GM19397 (cell line): ENCODE measurements around the gene SAP130.
A peak's percentile ranks its signal among the peaks of the same experiment; 100 is the strongest.

Experiments used
- ATAC-seq: cut with Tn5 transposase; IDR thresholded peaks from one replicate; pipeline ENCODE4 v1.9.1; 2021; ENCODE audit warnings: mild to moderate bottlenecking, moderate library complexity; ENCODE audit not compliant: unreplicated experiment

Gene SAP130

GRCh38 chr2:128027801-128028667, at the start of gene SAP130:
Gene SAP130, minus strand, starts transcription at chr2:128028059. Its CDS starts 1,767 bp downstream, at chr2:128026292.
- ATAC-seq = peak; percentile 80

- no peak for ATAC-seq
Observed at GRCh38 chr2:128076461-128077106, 48.7 kb upstream of the SAP130 start.

DNA sequence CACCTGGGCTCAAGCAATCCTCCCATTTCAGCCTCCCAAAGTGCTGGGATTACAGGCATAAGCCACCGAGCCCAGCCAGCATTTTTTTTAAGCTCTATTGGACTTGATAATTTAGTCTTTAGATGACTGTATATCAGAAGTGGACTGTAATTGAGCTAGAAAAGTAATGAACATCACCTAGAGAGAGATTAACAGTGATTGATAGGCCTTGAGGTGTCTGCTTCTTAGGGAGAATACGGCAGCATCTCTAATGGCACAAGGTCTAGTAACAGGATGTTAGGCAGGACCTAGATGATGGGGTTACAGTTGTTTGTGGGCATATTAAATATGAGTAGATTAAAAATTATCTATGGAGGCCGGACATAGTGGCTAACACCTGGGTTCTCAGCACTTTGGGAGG, 45.4 kb upstream of the SAP130 start:
- no peak for ATAC-seq

- ATAC-seq = no peak
Observed at GRCh38 chr2:128069769-128070168, 41.9 kb upstream of the SAP130 start.

DNA sequence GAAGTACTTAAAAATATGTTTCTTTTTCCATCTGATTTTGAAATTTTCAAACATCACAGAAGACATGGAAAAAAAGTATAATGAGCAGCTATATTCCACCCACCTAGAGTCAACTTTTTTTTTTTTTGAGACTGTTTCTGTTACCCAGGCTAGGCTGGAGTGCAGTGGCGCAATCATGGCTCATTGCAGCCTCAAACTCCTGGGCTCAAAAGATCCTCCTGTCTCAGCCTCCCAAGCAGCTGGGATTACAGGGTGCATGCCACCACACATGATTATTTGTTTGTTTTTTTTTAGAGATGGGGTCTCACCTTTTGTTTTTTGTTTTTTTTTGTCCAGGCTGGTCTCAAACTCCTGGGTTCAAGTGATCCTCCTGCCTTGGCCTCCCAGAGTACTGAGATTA, 36.5 kb upstream of the SAP130 start:
- ATAC-seq = no peak

GRCh38 chr2:128062571-128062970, 34.7 kb upstream of the SAP130 start:
- ATAC-seq = no peak

- ATAC-seq = no peak
Observed at GRCh38 chr2:128058114-128058513, 30.3 kb upstream of the SAP130 start.

GRCh38 chr2:128057334-128057733, 29.5 kb upstream of the SAP130 start:
- ATAC-seq = no peak

DNA sequence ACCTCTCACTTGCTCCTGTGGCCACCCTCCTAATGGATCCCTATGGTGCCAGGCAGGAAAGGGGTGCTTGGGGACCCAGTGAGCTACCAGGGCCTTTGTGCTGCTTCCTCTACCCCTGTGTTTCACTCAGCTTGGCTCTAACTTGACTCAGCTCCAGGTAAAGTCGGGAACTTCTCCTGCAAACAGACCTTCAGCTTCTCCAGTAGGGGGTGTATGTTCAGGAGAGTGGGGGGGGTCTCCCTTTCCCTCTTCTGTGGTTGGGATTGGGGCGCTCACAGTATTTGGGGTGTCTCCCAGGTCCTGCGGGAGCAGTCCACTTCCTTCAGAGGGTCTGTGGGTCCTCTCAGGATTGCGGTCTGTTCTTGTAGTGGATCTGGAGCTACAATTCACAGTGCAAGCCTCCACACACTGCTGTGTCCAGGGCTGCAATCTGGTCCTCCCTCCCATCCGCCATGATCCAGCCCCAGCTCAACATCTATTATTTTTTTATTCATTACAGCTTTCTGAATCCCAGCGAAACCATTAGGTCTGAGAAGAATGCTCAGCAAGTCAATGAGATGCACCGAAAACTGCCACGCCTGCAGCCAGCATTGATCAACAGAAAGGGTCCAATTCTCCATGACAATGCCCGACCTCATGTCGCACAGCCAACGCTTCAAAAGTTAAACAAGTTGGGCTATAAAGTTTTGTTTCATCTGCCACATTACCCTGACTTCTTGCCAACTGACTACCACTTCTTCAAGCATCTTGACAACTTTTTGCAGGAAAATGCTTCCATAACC, 26.4 kb upstream of the SAP130 start:
- ATAC-seq = no peak

DNA sequence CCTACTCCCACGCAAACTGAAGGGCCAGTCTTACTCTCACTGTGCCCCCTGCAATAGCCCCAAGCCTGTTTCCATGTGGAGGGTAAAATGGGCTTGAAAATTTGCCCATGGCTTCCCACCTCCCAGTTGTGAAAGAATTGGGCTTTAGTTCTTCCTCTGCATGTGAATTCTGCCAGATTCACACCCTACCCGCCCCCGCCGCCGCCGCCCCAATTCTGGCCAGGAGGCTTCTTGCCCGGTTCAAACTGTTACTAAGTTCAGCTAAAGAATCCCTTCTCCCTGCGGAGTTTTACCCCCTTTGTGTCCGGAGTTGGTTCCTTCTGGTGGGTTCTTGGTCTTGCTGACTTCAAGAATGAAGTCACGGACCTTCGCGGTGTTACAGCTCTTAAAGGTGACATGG, 25.5 kb upstream of the SAP130 start:
- ATAC-seq = no peak

DNA sequence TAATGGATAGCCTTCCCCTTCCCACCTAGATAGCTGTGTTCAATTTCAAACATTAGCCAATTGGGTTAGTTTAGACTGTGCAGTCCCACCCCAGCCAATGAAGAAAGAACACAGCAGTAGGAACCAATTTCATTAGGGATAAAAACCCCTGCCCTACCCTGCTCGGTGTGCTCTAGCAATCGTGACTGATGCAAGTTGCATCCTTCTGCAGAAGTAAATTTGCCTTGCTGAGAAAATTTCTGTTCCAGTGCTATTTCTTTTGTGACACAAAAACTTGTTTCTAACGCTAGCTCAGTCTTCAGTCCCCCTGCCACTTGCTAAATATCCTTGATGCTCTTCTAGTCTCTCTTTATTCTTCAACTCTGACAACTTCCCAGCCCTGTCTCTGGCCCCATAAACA, 15.2 kb upstream of the SAP130 start:
- ATAC-seq = no peak

DNA sequence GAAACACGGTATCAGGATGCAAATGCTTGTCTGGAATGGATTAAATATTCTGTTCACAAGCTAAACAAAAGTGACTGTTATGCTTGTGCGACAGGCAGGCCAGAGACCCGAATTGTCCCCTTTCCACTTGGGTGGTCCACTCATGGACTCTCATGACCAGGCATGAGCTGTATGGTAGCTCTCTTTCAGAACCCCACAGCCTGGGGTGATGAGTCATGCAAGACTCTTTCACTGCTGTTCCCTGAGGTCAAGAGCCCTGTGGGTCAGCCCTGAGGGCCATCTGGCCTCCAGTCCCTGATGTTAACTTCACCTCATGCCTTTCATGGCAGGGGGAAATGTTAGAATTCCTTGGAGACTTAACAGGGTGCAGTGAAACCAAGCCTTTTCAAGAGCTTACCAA, 13.7 kb upstream of the SAP130 start:
- no peak for ATAC-seq

DNA sequence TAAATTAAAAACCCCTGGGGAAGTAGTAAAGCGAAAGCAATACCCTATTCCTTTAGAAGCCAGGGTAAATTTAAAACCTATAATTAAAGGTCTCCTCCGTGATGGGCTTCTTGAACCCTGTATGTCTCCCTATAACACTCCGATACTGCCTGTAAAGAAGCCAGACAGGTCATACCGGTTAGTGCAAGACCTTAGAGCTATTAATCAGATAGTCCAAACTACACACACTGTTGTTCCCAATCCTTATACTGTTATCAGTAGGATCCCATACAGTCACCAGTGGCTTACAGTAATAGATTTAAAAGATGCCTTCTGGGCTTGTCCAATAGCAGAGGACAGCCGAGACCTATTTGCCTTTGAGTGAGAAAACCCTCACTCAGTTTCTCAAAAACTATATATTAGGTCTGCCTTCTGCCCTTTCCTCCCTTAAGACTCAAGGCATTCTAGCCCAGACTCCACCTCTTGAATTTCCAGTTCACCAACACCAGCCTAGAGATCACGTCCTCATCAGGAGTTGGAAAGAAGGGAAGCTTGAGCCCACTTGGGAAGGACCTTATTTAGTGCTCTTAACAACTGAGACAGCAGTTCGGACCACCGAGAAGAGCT, 12.4 kb upstream of the SAP130 start:
- ATAC-seq = no peak

- no peak for ATAC-seq
Observed at GRCh38 chr2:128039535-128039934, 11.7 kb upstream of the SAP130 start.

DNA sequence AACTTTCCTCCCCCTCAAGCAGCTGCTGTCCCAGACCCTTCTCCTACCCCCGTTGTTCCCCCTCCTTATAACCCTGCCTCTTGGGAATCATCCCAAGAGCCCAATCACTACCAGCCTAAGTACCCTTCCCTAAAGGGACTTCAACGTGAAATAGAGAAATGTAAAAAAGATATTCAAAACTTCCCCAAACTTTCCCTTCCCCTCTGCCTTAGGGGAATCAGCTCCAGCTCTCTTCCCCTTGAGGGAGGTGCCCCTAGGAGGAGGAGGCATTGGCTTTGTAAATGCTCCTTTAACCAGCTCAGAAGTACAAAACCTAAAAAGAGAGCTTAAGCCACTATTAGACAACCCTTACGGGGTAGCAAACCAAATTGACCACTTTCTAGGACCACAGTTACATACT, 10.6 kb upstream of the SAP130 start:
- no peak for ATAC-seq

DNA sequence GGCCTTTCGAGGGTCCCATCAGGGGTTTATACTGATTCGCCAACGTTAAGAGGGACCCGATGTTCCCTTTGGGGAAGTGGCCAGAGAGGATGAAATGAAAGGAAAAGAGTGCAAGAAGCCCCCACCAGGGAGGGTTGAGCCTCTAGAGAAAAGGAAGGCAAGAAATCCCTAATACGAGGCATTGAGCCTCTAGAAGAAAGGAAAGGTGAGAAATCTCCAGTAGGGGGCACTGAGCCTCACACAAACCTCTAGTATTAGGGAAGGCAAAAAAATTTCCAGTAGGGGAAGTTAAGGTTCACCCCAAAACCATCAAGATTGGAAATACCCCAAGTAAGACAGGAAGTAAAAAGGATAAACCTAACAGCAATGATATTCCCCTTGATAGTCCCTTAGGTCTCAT, 9.8 kb upstream of the SAP130 start:
- ATAC-seq = no peak

GRCh38 chr2:128036748-128037607, 9.1 kb upstream of the SAP130 start:
- ATAC-seq = no peak

GRCh38 chr2:128032092-128032491, 4.2 kb upstream of the SAP130 start:
- ATAC-seq = no peak

GRCh38 chr2:128028668-128029054, 802 bp upstream of the SAP130 start:
- no peak for ATAC-seq

- ATAC-seq = peak; percentile 75
Observed at GRCh38 chr2:128027278-128027800, 520 bp downstream of the SAP130 start.
